Measurements from ENCODE around the gene TASOR. TPM values are rescaled to one million over a fixed set of nuclear protein-coding genes. Genes with fewer than 3 reads are reported as not detected.
"Not testable (repeated sequence)": the region's sequence is repeated elsewhere in the genome, so short reads cannot be mapped to it uniquely, and the experiment has no call there.

TASOR gene
- total RNA-seq, 2 donors from 2014 or later, result 38.7 to 47.9 TPM

DNA sequence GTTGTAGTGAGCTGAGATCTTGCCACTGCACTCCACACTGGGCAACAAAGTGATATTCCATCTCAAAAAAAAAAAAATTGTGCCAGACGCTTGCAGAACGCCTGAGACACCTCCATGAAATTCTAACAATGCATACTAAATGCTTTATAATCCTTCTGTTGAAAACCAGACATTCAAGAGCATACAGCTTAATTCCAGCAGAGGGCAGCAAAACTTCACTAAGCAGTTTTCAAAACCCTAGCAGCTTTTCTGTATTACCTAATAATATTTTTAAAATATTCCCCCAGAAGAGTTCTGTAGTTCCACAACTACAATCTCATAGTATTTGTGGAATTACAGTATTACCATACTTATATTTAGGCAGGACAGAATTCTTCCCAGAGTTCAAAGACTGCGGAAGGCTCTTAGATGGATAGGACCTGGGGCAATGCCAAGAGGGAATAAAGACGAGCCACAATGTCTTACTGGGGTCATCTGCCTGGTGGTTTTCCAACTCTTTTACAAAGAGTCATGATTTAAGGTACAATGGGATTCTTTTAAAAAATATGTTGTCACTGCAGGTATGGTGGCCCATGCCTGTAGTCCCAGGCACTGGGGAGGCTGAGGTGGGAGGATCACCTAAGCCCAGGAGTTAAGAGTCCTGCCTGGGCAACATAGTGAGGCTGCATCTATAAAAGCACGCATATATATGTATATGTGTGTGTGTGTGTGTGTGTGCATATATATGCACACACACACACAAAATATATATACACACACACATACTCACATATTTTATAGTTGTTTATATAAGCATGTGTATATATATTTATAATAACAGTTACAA is 19.6 kb upstream of the TASOR start:
- TF ChIP-seq, protein P1, sequence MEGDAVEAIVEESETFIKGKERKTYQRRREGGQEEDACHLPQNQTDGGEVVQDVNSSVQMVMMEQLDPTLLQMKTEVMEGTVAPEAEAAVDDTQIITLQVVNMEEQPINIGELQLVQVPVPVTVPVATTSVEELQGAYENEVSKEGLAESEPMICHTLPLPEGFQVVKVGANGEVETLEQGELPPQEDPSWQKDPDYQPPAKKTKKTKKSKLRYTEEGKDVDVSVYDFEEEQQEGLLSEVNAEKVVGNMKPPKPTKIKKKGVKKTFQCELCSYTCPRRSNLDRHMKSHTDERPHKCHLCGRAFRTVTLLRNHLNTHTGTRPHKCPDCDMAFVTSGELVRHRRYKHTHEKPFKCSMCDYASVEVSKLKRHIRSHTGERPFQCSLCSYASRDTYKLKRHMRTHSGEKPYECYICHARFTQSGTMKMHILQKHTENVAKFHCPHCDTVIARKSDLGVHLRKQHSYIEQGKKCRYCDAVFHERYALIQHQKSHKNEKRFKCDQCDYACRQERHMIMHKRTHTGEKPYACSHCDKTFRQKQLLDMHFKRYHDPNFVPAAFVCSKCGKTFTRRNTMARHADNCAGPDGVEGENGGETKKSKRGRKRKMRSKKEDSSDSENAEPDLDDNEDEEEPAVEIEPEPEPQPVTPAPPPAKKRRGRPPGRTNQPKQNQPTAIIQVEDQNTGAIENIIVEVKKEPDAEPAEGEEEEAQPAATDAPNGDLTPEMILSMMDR (IDR thresholded peaks at IDR 0.05), result peak; percentile 79
- Histone ChIP-seq H3K9me3 (no peaks in the 10 kb centered on the region), H3K27me3 (no peaks in the 10 kb centered on the region), H3K4me3 (no peak overlapping the region), H3K27ac (no peak overlapping the region), H3K36me3 (no peaks in the 10 kb centered on the region), H3K9ac (ENCODE audit: low read depth in 2 of 2, low read length in 2 of 2) (no peak overlapping the region), H3K4me1 (no peaks in the 10 kb centered on the region)
- intact Hi-C loops (cut with DNase I), result loop anchor here (2.0 to 10.0 kb wide), 3 partner anchors 98 to 392 kb away; partner anchors contain the start of gene ARHGEF3
- peak; percentile 61 for DNase-seq

DNA sequence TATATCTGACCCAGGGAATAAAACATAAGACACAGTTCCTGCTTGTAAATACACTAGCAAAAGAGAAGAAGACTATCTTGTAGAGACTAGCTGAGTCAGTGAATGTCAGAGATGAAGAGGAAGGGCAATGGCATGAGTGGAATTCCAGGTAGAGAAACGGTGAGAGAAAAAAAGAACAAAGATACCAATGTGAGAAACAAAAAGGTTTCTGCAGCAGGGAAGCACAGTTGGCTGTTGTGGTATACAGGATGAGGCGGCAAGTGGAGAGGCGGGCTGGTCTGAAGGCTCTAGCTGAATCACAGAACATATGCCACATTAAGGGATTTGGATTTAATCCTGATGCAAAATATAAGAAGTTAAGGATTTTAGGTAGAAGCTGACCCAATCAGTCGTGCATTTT is 17.1 kb upstream of the TASOR start:
- intact Hi-C loops (cut with DNase I), result loop anchor here (10.0 kb wide), 1 partner anchor 395 kb away; no protein-coding TSS in a partner anchor
- H3K9ac ChIP-seq (ENCODE audit: low read depth in 2 of 2, low read length in 2 of 2), result no peak overlapping the region
- no peaks in the 10 kb centered on the region for H3K4me1 ChIP-seq
- TF ChIP-seq, protein P1 (IDR thresholded peaks at IDR 0.05), result no peak
- H3K4me3 ChIP-seq, result no peak overlapping the region
- DNase-seq, result no peak
- no peaks in the 10 kb centered on the region for H3K27me3 ChIP-seq
- no peaks in the 10 kb centered on the region for H3K36me3 ChIP-seq
- H3K27ac ChIP-seq, result no peak overlapping the region
- no peaks in the 10 kb centered on the region for H3K9me3 ChIP-seq

DNA sequence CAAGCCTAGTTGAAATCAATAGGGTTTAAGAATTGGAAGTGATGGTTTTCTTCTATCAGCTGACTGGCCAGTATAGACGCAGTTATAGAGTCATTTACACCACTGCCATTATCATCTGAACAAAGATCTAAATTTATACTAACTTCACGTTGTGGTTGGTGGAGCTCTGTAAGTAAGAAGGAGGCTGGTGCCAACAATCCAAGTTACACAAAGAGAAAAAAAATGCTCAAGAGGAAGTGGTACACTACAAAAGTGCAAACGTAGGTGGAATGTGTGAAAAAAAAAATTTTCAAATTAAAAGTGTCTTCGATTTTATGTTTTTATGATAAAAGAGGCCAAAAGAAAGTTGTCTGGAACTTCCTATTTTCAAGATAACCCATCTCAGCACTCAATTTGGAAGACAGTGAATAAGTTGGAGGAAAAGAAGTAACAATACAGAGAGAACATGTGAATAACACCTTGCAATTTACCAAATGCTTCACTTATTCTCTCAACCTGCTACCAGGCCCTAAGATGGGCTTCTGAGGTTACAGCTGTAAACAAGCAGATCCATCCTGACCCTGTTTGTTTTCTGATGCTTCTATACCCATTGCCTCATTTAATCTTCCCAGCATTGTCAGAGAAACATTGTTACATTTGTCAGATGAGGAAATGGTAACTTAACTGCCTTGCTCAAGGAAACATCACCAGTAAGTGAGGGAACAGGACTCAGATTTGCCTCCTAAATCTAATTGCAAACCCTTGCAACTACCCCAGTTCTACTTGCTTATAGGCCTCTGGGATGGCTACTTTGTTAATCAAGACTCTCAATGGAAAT is 12.0 kb upstream of the TASOR start:
- no peak for DNase-seq
- TF ChIP-seq, protein P1 (IDR thresholded peaks at IDR 0.05), result no peak
- Histone ChIP-seq H3K27ac (no peak overlapping the region), H3K27me3 (no peaks in the 10 kb centered on the region), H3K9me3 (no peaks in the 10 kb centered on the region), H3K4me1 (no peaks in the 10 kb centered on the region), H3K9ac (ENCODE audit: low read depth in 2 of 2, low read length in 2 of 2) (no peak overlapping the region), H3K36me3 (no peaks in the 10 kb centered on the region), H3K4me3 (no peak overlapping the region)
- intact Hi-C loops (cut with DNase I), result no loop called here

DNA sequence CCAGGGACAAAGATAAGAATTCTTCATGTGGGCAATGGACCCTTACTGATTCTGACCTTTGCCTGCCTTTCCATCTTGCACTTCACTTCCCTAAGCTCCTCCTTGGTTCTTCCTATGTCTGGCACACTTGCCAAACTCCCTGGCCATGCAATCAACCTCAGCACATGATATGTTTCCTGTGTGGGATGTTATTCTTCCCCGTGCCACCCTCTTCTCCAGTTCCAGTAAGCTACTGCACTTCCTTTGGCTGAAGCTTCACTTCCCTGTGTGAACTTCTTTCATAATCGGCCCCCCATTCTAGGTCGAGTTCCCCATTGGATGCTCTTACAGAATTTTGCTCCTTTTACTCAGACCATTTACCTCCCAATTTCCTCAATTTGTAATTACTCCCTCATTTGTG is 10.7 kb upstream of the TASOR start:
- Histone ChIP-seq H3K27me3 (no peaks in the 10 kb centered on the region), H3K4me1 (no peaks in the 10 kb centered on the region), H3K27ac (no peak overlapping the region), H3K4me3 (no peak overlapping the region), H3K36me3 (no peaks in the 10 kb centered on the region), H3K9me3 (no peaks in the 10 kb centered on the region), H3K9ac (ENCODE audit: low read depth in 2 of 2, low read length in 2 of 2) (no peak overlapping the region)
- DNase-seq, result no peak
- intact Hi-C loops (cut with DNase I), result no loop called here
- TF ChIP-seq, protein P1 (IDR thresholded peaks at IDR 0.05), result no peak

DNA sequence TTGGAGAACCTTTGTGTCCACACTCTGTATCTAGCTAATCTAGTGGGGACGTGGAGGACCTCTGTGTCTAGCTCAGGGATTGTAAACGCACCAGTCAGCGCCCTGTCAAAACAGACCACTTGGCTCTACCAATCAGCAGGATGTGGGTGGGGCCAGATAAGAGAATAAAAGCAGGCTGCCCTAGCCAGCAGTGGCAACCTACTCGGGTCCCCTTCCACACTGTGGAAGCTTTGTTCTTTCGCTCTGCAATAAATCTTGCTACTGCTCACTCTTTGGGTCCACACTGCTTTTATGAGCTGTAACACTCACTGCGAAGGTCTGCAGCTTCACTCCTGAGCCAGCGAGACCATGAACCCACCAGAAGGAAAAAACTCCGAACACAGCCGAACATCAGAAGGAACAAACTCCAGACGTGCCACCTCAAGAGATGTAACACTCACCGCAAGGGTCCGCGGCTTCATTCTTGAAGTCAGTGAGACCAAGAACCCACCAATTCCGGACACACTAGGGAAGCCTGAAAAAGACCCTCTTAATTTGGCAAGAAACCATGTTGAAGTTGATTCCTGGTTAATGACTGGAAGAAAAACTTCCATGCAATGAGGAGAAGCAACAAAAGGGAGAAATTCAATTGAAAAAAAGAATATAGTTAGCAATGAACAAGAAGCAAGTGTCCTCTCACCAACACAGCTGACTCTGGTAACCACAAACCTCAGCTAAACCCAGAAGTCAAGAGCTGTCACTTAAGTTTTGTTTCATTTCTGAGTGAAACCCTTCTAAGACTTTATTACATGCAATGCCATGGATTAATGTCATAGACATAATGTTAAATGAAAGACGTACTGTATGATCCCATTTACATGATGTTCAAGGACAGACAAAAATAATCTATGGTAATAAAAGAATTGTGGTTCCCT is 9.7 kb upstream of the TASOR start:
- H3K36me3 ChIP-seq; intact Hi-C loops (cut with DNase I); H3K9ac ChIP-seq (ENCODE audit: low read depth in 2 of 2, low read length in 2 of 2); H3K27me3 ChIP-seq; H3K9me3 ChIP-seq; H3K27ac ChIP-seq; H3K4me1 ChIP-seq; DNase-seq; H3K4me3 ChIP-seq: not testable (repeated sequence)

DNA sequence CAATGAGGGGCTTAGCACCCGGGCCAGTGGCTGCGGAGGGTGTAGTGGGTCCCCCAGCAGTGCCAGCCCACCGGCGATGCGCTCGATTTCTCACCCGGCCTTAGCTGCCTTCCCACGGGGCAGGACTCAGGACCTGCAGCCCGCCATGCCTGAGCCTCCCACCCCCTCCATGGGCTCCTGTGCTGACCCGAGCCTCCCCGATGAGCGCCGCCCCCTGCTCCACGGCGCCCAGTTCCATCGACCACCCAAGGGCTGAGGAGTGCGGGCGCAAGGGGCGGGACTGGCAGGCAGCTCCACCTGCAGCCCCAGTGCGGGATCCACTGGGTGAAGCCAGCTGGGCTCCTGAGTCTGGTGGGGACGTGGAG is 8.9 kb upstream of the TASOR start:
- H3K9ac ChIP-seq (ENCODE audit: low read depth in 2 of 2, low read length in 2 of 2); intact Hi-C loops (cut with DNase I); H3K27me3 ChIP-seq; DNase-seq; H3K4me3 ChIP-seq; H3K4me1 ChIP-seq; H3K9me3 ChIP-seq; H3K27ac ChIP-seq; H3K36me3 ChIP-seq: not testable (repeated sequence)

Measured in colonic mucosa (tissue), 4 donors.